HEK293 (cell line): ENCODE data around the gene DVL1.
"Not testable (repeated sequence)": the region's sequence is repeated elsewhere in the genome, so short reads cannot be mapped to it uniquely, and the experiment has no call there.

Experiments used
- CTCF ChIA-PET: fragments of 350-600 bp; formaldehyde crosslinking; extraction: SDS; loops from one replicate; lab custom pipeline; 2021; ENCODE audit warnings: antibody characterized with exemption; lab: Yijun Ruan, JAX
- POLR2A ChIA-PET: fragments of 300-600 bp; formaldehyde crosslinking; extraction: SDS; loops from one replicate; lab custom pipeline; 2020; ENCODE audit warnings: antibody characterized with exemption, inconsistent platforms; lab: Yijun Ruan, JAX
- H3K27ac ChIP-seq: fragments of 200-500 bp; sonication (Bioruptor generic); 2 replicates; pipeline ENCODE4 v1.5.1; 2014; ENCODE audit warnings: low read depth, low read length, control low read depth, inconsistent platforms; ENCODE audit errors: extremely low read depth
- H3K36me3 ChIP-seq, 2 experiments: fragments of 200-500 bp in 1 of 2; sonication (Bioruptor generic) in 1 of 2; 1 replicate in 1 of 2; 2 replicates in 1 of 2; pipeline ENCODE4 v1.5.1; 2014 to 2017; ENCODE audit warnings: inconsistent platforms in 2 of 2, low read length in 2 of 2; ENCODE audit not compliant: control insufficient read depth in 2 of 2, insufficient read depth in 1 of 2
- H3K4me1 ChIP-seq: fragments of 200-500 bp; sonication (Bioruptor generic); 2 replicates; pipeline ENCODE4 v1.5.1; 2014; ENCODE audit warnings: mild to moderate bottlenecking, low read length, inconsistent platforms; ENCODE audit not compliant: control insufficient read depth, insufficient read depth
- H3K4me3 ChIP-seq: 2 replicates; pipeline ENCODE4 v1.5.1; 2011; ENCODE audit warnings: low read depth, mild to moderate bottlenecking, control low read depth, low read length, moderate library complexity
- H3K9me3 ChIP-seq: fragments of 200-500 bp; sonication (Bioruptor generic); 2 replicates; pipeline ENCODE4 v1.5.1; 2014; ENCODE audit warnings: low read depth, low read length, inconsistent platforms; ENCODE audit not compliant: control insufficient read depth, insufficient read depth
- HOXD13 ChIP-seq: sonication (generic); formaldehyde crosslinking; IDR thresholded peaks from 2 replicates; pipeline ENCODE4 v1.8.0; 2022; ENCODE audit warnings: missing genetic modification reagents, borderline replicate concordance
- MZF1 ChIP-seq: fragments of 450-650 bp; formaldehyde crosslinking; IDR thresholded peaks from 2 replicates; pipeline ENCODE4 v1.5.1; 2017; ENCODE audit warnings: missing biosample characterization, missing genetic modification characterization, borderline replicate concordance
- SALL2 ChIP-seq: fragments of 450-650 bp; formaldehyde crosslinking; IDR thresholded peaks from 2 replicates; pipeline ENCODE4 v1.5.0; 2017; ENCODE audit warnings: missing biosample characterization, mild to moderate bottlenecking, missing genetic modification characterization, borderline replicate concordance
- YY1 ChIP-seq: fragments of 450-650 bp; formaldehyde crosslinking; IDR thresholded peaks from 2 replicates; pipeline ENCODE4 v1.5.1; 2018; ENCODE audit warnings: missing biosample characterization, missing genetic modification characterization
- ZBTB49 ChIP-seq: fragments of 450-650 bp; formaldehyde crosslinking; IDR thresholded peaks from 2 replicates; pipeline ENCODE4 v1.5.1; 2016; ENCODE audit warnings: missing biosample characterization, missing genetic modification characterization, low read depth
- ZFP3 ChIP-seq: fragments of 450-650 bp; formaldehyde crosslinking; IDR thresholded peaks from 2 replicates; pipeline ENCODE4 v1.5.1; 2016; ENCODE audit warnings: low read depth, missing biosample characterization, missing genetic modification characterization
- ZNF132 ChIP-seq: fragments of 450-650 bp; formaldehyde crosslinking; IDR thresholded peaks from 2 replicates; pipeline ENCODE4 v1.5.1; 2017; ENCODE audit warnings: missing biosample characterization, missing genetic modification characterization, borderline replicate concordance
- ZNF133 ChIP-seq: fragments of 450-650 bp; formaldehyde crosslinking; IDR thresholded peaks from 2 replicates; pipeline ENCODE4 v1.5.1; 2016; ENCODE audit warnings: missing biosample characterization, missing genetic modification characterization
- ZNF239 ChIP-seq: fragments of 450-650 bp; formaldehyde crosslinking; IDR thresholded peaks from 2 replicates; pipeline ENCODE4 v1.5.1; 2016; ENCODE audit warnings: missing biosample characterization, missing genetic modification characterization
- ZNF248 ChIP-seq: fragments of 450-650 bp; formaldehyde crosslinking; IDR thresholded peaks from 2 replicates; pipeline ENCODE4 v1.5.1; 2017; ENCODE audit warnings: missing biosample characterization, missing genetic modification characterization
- ZNF426 ChIP-seq: fragments of 450-650 bp; formaldehyde crosslinking; IDR thresholded peaks from 2 replicates; pipeline ENCODE4 v1.5.1; 2017; ENCODE audit warnings: missing biosample characterization, missing genetic modification characterization, mild to moderate bottlenecking, inconsistent platforms, moderate library complexity
- ZNF501 ChIP-seq: fragments of 450-650 bp; formaldehyde crosslinking; IDR thresholded peaks from 2 replicates; pipeline ENCODE4 v1.5.1; 2016; ENCODE audit warnings: missing biosample characterization, missing genetic modification characterization
- ZNF645 ChIP-seq: fragments of 450-650 bp; formaldehyde crosslinking; IDR thresholded peaks from 2 replicates; pipeline ENCODE4; 2016; ENCODE audit warnings: missing biosample characterization, missing genetic modification characterization
- ZNF654 ChIP-seq: fragments of 450-650 bp; formaldehyde crosslinking; IDR thresholded peaks from 2 replicates; pipeline ENCODE4 v1.5.1; 2016; ENCODE audit warnings: low read depth, missing biosample characterization, missing genetic modification characterization
- ZNF776 ChIP-seq: fragments of 450-650 bp; formaldehyde crosslinking; IDR thresholded peaks from 2 replicates; pipeline ENCODE4 v1.5.0; 2017; ENCODE audit warnings: missing biosample characterization, missing genetic modification characterization, borderline replicate concordance
- TF ChIP-seq, protein P1 (sequence below): fragments of 450-650 bp; formaldehyde crosslinking; IDR thresholded peaks from 2 replicates; pipeline ENCODE4 v1.5.1; 2016; ENCODE audit warnings: missing biosample characterization, missing genetic modification characterization

Gene DVL1

DNA sequence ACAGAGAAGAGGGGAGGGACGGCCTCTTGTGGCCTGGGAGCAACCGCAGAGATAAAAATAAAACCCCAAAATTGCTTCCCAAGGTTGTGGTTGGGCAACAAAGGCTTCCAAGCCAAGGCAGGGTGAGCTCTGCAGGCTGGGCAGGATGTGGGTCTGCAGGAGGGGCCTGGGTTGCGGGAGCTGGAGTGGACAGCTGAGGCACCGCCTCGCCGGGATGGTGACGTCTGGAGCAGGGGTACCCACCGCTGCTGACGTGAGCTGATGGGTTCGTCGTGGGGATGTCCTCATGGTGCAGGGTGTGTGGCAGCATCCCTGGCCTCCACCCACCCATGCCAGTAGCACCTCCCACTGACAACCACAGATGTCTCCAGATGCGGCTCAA is 22.1 kb upstream of the DVL1 start:
- no peaks in the 10 kb centered on the region for H3K9me3 ChIP-seq
- peaks cover 4% of the 10 kb centered on the region; the same call in 1 of the 2 replicates for H3K4me1 ChIP-seq
- ChIA-PET POLR2A (interaction anchor here (1.0 to 1.5 kb wide), 2 partner anchors 18 to 62 kb away, joined by 3 read pairs; no protein-coding TSS in a partner anchor), CTCF (interaction anchor here (0.7 to 2.8 kb wide), 12 partner anchors 8 to 95 kb away, joined by 3 to 18 read pairs (median 4); no protein-coding TSS in a partner anchor)
- no peak overlapping the region for H3K27ac ChIP-seq
- H3K36me3 ChIP-seq: peaks cover 0 to 37% of the 10 kb centered on the region in 2 experiments; a peak in 2 of 3 replicates
- H3K4me3 ChIP-seq: no peak overlapping the region
- TF ChIP-seq HOXD13 (CRISPR knock-in tag) (no peak), ZNF248 (tag by site-specific recombination) (no peak), SALL2 (no peak)

- CTCF ChIA-PET: interaction anchor here (1.1 to 2.0 kb wide), 3 partner anchors 8 to 38 kb away, joined by 4 to 15 read pairs (median 5); no protein-coding TSS in a partner anchor
Measured at GRCh38 chr1:1370771-1371300, 21.6 kb upstream of the DVL1 start.

DNA sequence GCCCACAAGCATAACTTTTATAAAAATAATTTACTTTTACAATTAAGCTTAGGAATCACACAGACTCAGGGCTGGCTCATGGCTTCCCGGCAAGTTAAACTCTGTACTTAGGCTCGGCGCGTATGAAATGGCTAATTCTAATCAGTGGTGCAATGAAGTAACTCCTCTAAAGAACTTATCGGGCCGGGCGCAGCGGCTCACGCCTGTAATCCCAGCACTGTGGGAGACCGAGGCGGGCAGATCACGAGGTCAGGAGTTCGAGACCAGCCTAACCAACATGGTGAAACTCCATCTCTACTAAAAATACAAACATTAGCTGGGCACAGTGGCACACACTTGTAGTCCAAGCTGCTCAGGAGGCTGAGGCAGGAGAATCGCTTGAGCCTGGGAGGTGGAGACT is 20.9 kb upstream of the DVL1 start:
- H3K9me3 ChIP-seq, H3K27ac ChIP-seq, H3K4me1 ChIP-seq, H3K4me3 ChIP-seq: not testable (repeated sequence)
- ChIA-PET POLR2A (interaction anchor here (0.7 to 0.8 kb wide), 2 partner anchors 65 to 70 kb away, joined by 3 to 4 read pairs; no protein-coding TSS in a partner anchor), CTCF (interaction anchor here (0.7 to 1.0 kb wide), 3 partner anchors 72 to 386 kb away, joined by 3 to 4 read pairs (median 3); no protein-coding TSS in a partner anchor)
- H3K36me3 ChIP-seq: peaks cover 0 to 33% of the 10 kb centered on the region in 2 experiments; a peak in 2 of 3 replicates

More at GRCh38 chr1:1370771-1371300, 21.6 kb upstream of the DVL1 start:
- no peak for TF ChIP-seq ZFP3 (tag by site-specific recombination)
- TF ChIP-seq, protein P1, sequence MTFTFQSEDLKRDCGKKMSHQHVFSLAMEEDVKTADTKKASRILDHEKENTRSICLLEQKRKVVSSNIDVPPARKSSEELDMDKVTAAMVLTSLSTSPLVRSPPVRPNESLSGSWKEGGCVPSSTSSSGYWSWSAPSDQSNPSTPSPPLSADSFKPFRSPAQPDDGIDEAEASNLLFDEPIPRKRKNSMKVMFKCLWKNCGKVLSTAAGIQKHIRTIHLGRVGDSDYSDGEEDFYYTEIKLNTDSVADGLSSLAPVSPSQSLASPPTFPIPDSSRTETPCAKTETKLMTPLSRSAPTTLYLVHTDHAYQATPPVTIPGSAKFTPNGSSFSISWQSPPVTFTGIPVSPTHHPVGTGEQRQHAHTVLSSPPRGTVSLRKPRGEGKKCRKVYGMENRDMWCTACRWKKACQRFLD: no peak
- TF ChIP-seq ZNF239 (tag by site-specific recombination): no peak
- TF ChIP-seq ZBTB49 (tag by site-specific recombination): no peak
- TF ChIP-seq MZF1 (tag by site-specific recombination): no peak
- TF ChIP-seq ZNF776 (tag by site-specific recombination): no peak
- TF ChIP-seq ZNF501 (tag by site-specific recombination): no peak
- TF ChIP-seq ZNF645 (tag by site-specific recombination): no peak
- TF ChIP-seq ZNF132: no peak
- no peak for TF ChIP-seq YY1 (tag by site-specific recombination)
- TF ChIP-seq ZNF654 (tag by site-specific recombination): no peak
- TF ChIP-seq ZNF133 (tag by site-specific recombination): no peak
- TF ChIP-seq ZNF426: no peak
- TF ChIP-seq, all 188 proteins: peak for 0
- peaks cover 0 to 33% of the 10 kb centered on the region in 2 experiments; a peak in 2 of 3 replicates for H3K36me3 ChIP-seq
- no peaks in the 10 kb centered on the region for H3K9me3 ChIP-seq
- POLR2A ChIA-PET: interaction anchor here (0.8 to 1.0 kb wide), 2 partner anchors 17 to 71 kb away, joined by 3 read pairs; no protein-coding TSS in a partner anchor
- no peak overlapping the region for H3K4me3 ChIP-seq
- H3K4me1 ChIP-seq: peaks cover 4% of the 10 kb centered on the region; the same call in 1 of the 2 replicates
- H3K27ac ChIP-seq: no peak overlapping the region
